ENCODE measurements around the gene ANK3. TPM values are rescaled to one million over a fixed set of nuclear protein-coding genes. Genes with fewer than 3 reads are reported as not detected.
"Not testable (repeated sequence)": the region's sequence is repeated elsewhere in the genome, so short reads cannot be mapped to it uniquely, and the experiment has no call there.

Gene ANK3
- total RNA-seq, 1 donor from 2014 or later, result 4.0 TPM

DNA sequence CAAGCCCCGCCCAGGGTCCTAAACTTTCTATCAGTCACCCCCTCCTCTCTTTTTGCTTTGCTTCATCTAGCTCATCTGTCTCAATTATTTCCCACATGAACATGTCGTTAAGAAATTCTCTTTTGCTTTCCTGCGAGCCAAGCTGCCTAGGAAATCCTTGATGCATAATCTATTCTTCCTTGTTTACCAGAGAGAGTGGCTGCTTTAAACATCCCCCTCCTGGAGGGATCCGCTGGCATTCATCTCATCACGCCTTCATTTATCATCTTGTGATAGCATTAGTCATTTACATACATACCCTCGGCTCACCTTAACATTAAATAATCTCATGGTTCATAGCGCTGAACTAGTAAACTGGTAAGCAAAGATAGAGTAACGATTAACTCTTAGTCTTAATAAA lies 96.7 kb downstream of the ANK3 start:
- Mint-ChIP-seq H3K36me3 (ENCODE audit: low read depth) (no peaks in the 10 kb centered on the region), H3K27ac (no peak overlapping the region), H3K4me1 (no peaks in the 10 kb centered on the region), H3K9me3 (no peaks in the 10 kb centered on the region), H3K4me3 (no peak overlapping the region), H3K27me3 (no peaks in the 10 kb centered on the region)
- intact Hi-C loops (cut with micrococcal nuclease), result no loop called here
- ChIA-PET CTCF (no interaction called here), POLR2A (no interaction called here)
- TF ChIP-seq, protein P1, sequence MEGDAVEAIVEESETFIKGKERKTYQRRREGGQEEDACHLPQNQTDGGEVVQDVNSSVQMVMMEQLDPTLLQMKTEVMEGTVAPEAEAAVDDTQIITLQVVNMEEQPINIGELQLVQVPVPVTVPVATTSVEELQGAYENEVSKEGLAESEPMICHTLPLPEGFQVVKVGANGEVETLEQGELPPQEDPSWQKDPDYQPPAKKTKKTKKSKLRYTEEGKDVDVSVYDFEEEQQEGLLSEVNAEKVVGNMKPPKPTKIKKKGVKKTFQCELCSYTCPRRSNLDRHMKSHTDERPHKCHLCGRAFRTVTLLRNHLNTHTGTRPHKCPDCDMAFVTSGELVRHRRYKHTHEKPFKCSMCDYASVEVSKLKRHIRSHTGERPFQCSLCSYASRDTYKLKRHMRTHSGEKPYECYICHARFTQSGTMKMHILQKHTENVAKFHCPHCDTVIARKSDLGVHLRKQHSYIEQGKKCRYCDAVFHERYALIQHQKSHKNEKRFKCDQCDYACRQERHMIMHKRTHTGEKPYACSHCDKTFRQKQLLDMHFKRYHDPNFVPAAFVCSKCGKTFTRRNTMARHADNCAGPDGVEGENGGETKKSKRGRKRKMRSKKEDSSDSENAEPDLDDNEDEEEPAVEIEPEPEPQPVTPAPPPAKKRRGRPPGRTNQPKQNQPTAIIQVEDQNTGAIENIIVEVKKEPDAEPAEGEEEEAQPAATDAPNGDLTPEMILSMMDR (IDR thresholded peaks at IDR 0.05), result no peak
- DNase-seq, result no peak
- ATAC-seq (ENCODE audit: low read depth), result no peak

DNA sequence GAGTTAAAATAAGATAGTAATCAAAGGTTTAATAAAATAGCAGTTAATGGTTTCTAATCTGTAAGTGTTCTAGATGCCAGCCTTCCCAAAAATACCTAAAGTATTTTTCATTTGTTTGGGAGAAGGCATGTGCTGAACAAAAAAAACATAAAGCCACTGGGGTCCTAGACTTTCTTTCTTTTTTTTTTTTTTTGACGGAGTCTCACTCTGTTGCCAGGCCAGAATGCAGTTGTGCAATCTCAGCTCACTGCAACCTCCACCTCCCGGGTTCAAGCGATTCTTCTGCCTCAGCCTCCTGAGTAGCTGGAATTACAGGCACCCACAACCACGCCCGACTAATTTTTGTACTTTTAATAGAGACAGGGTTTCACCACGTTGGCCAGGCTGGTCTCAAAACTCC lies 97.1 kb downstream of the ANK3 start:
- POLR2A ChIA-PET; H3K4me1 Mint-ChIP-seq; H3K4me3 Mint-ChIP-seq; H3K27ac Mint-ChIP-seq; H3K9me3 Mint-ChIP-seq; H3K36me3 Mint-ChIP-seq (ENCODE audit: low read depth); CTCF ChIA-PET; DNase-seq; ATAC-seq (ENCODE audit: low read depth); intact Hi-C loops (cut with micrococcal nuclease); H3K27me3 Mint-ChIP-seq: not testable (repeated sequence)

DNA sequence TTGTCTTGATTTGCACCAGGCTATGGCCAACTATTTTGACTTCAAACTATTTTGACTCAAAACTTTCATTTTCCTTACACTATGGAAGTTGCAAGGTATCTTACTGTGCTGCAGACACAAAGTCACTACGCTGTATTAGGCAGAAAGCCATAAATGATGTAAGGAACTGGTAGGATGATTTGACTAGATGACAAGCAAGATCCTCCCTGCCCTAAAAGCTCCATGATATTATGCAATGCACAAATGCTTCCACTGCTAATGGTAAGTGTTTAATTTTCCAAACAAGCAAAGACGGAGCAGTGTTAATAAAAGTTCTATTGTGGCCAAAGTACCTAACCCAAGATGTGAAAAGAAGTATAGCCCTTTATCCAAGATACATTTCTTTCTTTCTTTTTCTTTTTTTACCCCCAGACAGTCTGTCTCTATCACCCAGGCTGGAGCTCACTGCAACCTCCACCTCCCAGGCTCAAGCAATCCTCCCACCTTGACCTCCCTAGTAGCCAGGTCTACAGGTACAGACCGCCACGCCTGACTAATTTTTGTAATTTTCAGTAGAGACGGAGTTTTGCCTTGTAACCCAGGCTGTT lies 98.2 kb downstream of the ANK3 start:
- H3K9me3 Mint-ChIP-seq, result no peaks in the 10 kb centered on the region
- no peaks in the 10 kb centered on the region for H3K4me1 Mint-ChIP-seq
- ChIA-PET CTCF (no interaction called here), POLR2A (no interaction called here)
- no peak overlapping the region for H3K27ac Mint-ChIP-seq
- no peaks in the 10 kb centered on the region for H3K36me3 Mint-ChIP-seq (ENCODE audit: low read depth)
- intact Hi-C loops (cut with micrococcal nuclease), result no loop called here
- ATAC-seq (ENCODE audit: low read depth) (no peak), DNase-seq (no peak)
- TF ChIP-seq, protein P1 (IDR thresholded peaks at IDR 0.05), result no peak
- no peaks in the 10 kb centered on the region for H3K27me3 Mint-ChIP-seq
- H3K4me3 Mint-ChIP-seq, result no peak overlapping the region

DNA sequence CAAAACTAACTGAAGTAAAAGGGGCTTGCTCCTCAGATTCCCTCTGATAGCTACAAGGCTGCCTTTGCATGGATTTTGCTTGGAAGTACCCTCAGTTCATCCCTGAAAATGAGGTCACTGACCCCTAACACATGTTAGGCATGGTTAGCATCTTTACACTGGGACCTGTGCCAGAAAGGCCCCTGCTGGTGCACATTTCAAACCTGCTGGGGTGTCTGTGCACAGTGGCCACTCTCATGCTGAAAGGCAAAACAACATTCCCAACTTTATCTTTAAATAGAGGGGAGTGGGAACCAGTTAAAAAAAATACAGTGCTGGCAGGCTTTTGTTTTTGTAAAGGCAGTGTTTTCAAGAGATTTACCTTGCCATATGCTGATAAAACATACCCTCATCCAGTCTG lies 99.1 kb downstream of the ANK3 start:
- Mint-ChIP-seq H3K36me3 (ENCODE audit: low read depth) (no peaks in the 10 kb centered on the region), H3K4me3 (no peak overlapping the region), H3K27ac (no peak overlapping the region), H3K4me1 (peaks cover under 1% of the 10 kb centered on the region), H3K27me3 (no peaks in the 10 kb centered on the region), H3K9me3 (no peaks in the 10 kb centered on the region)
- CTCF ChIA-PET, result no interaction called here
- intact Hi-C loops (cut with micrococcal nuclease), result no loop called here
- POLR2A ChIA-PET, result no interaction called here
- TF ChIP-seq, protein P1 (IDR thresholded peaks at IDR 0.05), result no peak
- no peak for DNase-seq
- no peak for ATAC-seq (ENCODE audit: low read depth)

DNA sequence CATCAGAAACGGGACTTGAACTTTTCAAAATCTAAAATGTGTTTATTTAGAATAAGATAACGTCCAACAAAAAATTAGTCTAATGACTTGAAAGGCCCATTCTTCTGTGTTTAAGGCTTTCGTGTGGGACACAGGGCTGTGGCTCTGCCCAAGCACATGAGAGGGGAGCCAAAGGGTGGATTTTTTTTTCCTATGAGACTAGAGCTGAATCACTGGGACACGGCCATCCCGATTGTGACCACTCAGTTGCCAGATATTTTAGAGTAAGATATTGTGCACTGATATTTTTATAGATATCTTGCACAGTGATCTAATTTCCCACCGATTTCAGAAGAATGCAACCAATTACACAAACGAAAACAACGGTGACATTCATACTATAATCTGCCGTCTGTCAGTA lies 99.9 kb downstream of the ANK3 start:
- ChIA-PET POLR2A (no interaction called here), CTCF (no interaction called here)
- H3K27me3 Mint-ChIP-seq, result no peaks in the 10 kb centered on the region
- intact Hi-C loops (cut with micrococcal nuclease), result no loop called here
- H3K4me3 Mint-ChIP-seq, result no peak overlapping the region
- no peak overlapping the region for H3K27ac Mint-ChIP-seq
- TF ChIP-seq, protein P1 (IDR thresholded peaks at IDR 0.05), result no peak
- H3K4me1 Mint-ChIP-seq, result peaks cover 7% of the 10 kb centered on the region
- ATAC-seq (ENCODE audit: low read depth), result no peak
- H3K9me3 Mint-ChIP-seq, result no peaks in the 10 kb centered on the region
- H3K36me3 Mint-ChIP-seq (ENCODE audit: low read depth), result no peaks in the 10 kb centered on the region
- DNase-seq, result no peak

DNA sequence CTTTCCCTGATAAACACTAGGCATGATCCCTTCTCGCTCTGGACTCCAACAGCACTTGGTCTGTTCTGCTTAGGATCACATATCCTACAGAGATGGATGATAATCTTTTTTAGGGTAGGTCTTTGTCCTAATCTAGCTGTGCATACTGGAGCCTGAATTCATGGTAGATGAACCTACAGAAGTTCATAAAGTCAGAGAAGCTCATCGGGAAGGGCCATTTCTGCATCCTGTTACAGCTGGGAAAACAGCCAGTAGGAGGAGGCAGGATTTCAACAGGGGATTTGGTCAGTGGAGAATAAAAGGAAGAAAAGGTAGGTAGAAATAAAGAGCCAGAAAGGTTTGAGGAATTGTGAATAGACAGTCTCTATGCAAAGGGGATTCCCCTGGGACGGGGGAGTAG lies 101.4 kb downstream of the ANK3 start:
- no peaks in the 10 kb centered on the region for H3K27me3 Mint-ChIP-seq
- no peaks in the 10 kb centered on the region for H3K36me3 Mint-ChIP-seq (ENCODE audit: low read depth)
- POLR2A ChIA-PET, result no interaction called here
- no peak overlapping the region for H3K27ac Mint-ChIP-seq
- intact Hi-C loops (cut with micrococcal nuclease), result no loop called here
- CTCF ChIA-PET, result no interaction called here
- ATAC-seq (ENCODE audit: low read depth) (no peak), DNase-seq (no peak)
- no peaks in the 10 kb centered on the region for H3K9me3 Mint-ChIP-seq
- H3K4me3 Mint-ChIP-seq, result no peak overlapping the region
- TF ChIP-seq, protein P1 (IDR thresholded peaks at IDR 0.05), result no peak
- H3K4me1 Mint-ChIP-seq, result peaks cover 21% of the 10 kb centered on the region

All from activated B cell treated with CpG ODN at 0.5 μM for 24 hours (primary cell).